ENCODE measurements around the gene RNF130.

The RNF130 gene

GRCh38 chr5:180086816-180087399 lies 15.3 kb upstream of the RNF130 start:
- FAIRE-seq: no peak
- DNase-seq (ENCODE audit: low spot score): no peak

- DNase-seq (ENCODE audit: low spot score): no peak
- no peak for FAIRE-seq
Observed at GRCh38 chr5:180085837-180086236, 14.3 kb upstream of the RNF130 start.

DNA sequence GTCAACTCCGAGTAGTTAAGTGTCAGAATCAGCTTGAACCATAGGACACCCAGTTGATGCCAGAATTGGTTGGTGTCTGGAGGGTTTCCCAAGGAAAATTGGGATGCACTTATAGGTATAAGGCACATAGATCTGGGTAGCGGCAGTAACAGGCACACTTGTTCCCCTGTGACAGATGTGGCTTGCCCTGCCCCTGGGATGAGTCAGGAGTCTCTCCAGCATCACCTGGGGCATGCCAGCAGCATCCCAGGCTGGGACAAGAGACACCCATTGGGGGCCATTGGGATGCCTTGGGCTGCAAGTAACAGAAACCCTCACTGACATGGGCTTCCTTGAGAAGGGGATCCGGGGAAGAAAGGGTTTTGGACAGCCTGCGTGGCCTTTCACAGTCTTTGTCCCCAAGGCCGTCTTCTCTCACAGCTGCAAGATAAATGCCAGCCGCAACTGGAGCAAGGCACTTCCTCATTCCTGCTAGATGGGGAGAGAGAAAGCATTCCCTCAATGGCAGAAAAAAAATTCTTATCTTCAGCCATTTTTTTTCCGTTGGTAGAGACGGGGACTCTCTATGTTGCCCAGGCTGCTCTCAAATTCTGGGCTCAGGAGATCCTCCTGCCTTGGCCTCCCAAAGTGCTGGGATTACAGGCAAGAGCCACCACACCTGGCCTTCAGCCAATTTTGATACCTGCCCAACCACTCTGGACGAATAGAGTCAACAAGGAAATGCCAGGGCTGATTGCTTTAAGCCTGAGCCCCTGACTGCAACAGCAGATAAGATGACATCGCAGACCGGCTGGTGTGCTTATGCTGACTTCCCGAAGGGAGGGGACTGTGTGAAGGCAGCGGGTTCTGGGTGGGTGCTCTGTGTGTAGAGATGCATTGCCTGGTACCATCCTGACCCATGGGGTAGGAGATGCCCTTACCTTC lies 13.3 kb upstream of the RNF130 start:
- FAIRE-seq: no peak
- no peak for DNase-seq (ENCODE audit: low spot score)

DNA sequence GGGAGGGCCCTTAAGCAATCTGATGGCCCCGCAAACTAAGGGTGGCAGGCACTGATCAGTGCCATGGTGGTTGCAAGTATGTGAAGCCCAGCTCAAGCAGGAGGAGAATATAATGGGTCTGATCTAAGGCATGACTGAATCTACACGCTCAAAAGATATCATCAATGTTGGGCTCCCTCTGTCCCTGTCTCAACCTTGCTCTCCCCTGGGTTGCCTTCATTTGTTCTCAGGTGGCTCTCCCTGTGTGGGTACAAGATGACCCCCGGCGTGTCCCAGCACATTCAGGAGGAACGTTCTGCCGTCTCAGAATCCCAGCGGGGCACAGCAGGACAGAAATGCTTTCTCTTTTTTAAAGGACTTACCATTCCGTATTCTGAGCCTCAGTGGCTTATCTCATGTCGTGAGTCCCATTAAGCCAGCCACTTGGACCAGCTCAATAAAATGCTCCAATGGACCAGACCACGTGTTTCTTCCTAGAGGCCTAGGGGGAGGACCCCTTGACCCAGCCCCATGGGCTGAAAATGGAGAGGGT lies 12.0 kb upstream of the RNF130 start:
- FAIRE-seq (no peak), DNase-seq (ENCODE audit: low spot score) (no peak)

GRCh38 chr5:180082633-180083420 lies 11.3 kb upstream of the RNF130 start:
- DNase-seq (ENCODE audit: low spot score): no peak
- no peak for FAIRE-seq

- FAIRE-seq (no peak), DNase-seq (ENCODE audit: low spot score) (no peak)
Observed at GRCh38 chr5:180081481-180081880, 9.9 kb upstream of the RNF130 start.

DNA sequence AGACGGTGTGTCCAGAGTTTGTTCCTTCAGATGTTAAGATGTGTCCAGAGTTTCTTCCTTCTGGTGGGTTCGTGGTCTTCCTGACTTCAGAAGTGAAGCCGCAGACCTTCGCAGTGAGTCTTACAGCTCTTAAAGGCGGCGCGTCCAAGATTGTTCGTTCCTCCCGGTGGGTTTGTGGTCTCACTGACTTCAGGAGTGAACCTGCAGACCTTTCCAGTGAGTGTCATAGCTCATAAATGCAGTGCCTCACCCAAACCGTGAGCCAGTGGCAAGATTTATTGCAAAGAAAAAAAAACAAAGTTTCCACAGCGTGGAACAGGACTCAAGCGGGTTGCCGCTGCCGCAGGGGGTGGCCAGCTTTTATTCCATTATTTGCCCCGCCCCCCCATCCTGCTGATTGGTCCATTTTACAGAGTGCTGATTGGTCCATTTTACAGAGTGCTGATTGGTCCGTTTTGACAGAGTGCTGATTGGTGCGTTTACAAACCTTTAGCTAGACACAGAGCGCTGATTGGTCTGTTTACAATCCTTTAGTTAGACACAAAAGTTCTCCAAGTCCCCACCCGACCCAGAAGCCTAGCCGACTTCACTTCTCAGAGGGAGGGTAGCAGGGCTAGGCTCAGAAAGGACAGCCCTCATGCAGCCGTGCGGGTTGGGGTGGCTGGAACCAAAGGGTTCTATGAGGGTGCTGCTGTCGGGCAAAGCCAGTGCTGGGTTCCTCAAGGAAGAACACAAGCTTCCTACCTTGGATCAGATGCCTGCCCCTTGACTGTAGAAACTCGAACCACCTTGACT lies 9.1 kb upstream of the RNF130 start:
- FAIRE-seq (no peak), DNase-seq (ENCODE audit: low spot score) (no peak)

DNA sequence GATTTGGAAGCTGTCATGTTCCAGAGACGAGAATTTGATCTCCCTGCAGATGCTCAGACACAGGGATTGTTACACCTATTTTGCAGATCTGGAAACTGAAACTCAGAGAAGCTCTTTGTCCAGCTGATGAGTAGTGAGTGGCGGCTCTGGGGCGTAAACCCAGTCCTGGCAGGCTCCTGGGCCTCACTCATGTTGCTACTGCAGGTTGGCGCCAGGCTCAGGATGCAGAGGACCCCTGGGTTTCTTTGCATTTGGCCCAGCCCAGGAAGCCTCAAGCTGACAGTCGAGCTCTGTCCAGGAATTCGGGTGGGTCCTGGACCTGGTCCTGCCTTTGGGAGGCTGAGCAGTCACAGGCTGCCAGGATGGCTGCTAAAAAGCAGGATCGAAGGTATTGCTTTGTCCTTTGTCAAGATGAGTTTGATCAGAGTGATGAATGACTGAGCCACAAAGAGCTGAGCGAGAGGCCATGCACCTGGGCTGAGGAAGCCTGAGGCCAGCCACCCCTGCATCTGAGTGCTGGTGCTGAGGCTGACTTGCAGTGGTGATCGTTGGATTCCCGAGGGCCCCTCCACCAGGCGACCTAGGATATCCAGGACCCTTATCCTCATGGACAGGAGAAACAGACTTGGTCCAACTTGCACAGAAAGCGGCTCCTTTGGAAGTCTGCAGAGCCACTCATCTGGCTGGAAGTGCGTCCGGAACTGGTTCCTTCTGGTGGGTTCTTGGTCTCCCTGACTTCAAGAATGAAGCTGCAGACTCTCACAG lies 8.3 kb upstream of the RNF130 start:
- FAIRE-seq: no peak

GRCh38 chr5:180078348-180078747 lies 6.8 kb upstream of the RNF130 start:
- FAIRE-seq: no peak

More for the DNA sequence above, 8.3 kb upstream of the RNF130 start:
- DNase-seq (ENCODE audit: low spot score): no peak

DNA sequence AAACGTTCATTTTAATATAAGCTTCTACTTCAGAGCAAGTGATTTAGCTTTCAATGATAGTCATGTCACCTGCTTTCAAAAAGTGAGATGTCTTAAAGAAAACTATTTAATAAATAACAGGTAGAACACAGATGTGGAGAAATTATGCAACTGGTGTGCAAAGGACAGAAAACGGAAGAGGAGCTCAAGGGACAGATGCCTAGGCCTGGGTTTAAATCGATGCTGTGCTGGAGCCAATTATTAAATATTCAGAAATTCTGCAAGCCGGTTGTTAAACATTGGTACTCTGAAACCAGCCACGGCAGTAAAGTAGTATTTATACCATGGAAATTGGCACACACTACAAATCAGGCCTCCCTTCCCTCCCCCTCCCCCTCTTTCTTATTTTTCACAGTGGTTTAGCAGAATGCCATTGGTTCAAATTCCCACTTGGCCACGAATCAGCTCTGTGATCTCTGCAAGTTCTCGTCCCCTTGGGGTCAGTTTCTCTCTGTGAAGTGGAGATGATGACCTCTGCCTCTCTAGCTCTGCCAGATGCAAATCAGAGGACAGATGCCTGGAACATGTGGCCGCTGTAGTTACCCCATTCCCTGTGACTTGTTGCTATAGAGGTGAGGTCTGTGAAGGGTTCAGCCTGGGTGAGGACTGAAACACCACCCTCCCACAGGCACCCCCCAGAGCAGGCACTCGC lies 6.2 kb upstream of the RNF130 start:
- DNase-seq (ENCODE audit: low spot score) (no peak), FAIRE-seq (no peak)

More at GRCh38 chr5:180078348-180078747, 6.8 kb upstream of the RNF130 start:
- no peak for DNase-seq (ENCODE audit: low spot score)

- FAIRE-seq (no peak), DNase-seq (ENCODE audit: low spot score) (no peak)
Observed at GRCh38 chr5:180075703-180076102, 4.1 kb upstream of the RNF130 start.

DNA sequence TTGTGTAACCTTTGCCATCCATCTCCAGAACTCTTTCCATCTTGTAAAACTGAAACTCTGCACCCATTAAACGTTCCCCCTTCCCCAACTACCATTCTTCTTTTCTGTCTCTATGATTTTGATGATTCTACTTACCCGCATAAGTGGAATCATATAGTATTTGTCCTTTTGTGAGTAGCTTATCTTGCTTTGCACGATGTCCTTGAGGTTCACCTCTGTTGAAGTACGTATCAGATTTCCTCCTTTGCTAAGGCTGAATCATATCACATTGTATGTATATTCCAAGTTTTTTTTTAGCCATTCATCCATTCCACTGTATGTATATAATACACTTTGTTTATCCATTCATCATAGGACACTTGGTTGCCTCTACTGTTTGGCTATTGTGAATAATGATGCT lies 2.9 kb upstream of the RNF130 start:
- DNase-seq (ENCODE audit: low spot score) (no peak), FAIRE-seq (no peak)

GRCh38 chr5:180072556-180072955 lies 997 bp upstream of the RNF130 start:
- DNase-seq (ENCODE audit: low spot score) (no peak), FAIRE-seq (no peak)

- FAIRE-seq (no peak), DNase-seq (ENCODE audit: low spot score) (no peak)
Observed at GRCh38 chr5:180072256-180072548, 643 bp upstream of the RNF130 start.

DNA sequence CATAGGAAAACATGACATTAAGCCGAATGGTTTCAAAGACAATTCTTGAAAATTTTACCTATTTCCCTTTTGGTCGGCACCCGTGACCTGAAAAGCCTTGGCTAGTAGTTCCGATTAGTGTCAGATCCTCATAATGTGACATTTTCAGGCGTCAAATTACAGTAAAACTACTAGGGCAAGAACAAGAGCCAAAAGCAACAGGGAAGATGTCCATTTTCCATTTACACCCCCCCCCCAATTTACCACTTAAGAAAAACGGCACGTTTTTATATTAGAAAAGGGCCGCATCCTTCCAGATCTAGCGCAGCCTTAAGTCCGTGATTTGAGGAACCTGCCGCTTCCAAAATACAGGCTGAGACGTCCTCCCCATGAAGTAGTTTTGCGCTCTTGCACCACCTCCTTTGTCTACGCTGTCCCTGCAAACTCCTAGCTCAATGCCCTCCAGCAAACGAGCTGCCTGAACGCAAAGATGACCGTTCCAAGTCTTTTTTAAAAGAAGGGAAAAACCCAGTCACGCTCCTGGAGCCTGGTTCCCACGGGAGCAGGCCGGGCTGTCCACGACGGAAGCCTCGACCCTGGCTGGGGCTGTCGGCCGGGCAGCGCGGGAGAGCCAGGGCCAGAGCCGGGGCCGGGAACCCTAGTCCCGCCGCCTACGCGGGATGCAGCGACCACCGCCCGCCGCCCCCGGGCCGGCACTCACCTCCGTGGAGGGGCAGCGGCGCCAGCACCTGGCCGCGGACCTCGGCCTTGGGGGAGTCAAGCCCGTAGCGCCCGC lies 616 bp downstream of the RNF130 start:
- DNase-seq (ENCODE audit: low spot score) (peak; percentile 49), FAIRE-seq (no peak)

DNA sequence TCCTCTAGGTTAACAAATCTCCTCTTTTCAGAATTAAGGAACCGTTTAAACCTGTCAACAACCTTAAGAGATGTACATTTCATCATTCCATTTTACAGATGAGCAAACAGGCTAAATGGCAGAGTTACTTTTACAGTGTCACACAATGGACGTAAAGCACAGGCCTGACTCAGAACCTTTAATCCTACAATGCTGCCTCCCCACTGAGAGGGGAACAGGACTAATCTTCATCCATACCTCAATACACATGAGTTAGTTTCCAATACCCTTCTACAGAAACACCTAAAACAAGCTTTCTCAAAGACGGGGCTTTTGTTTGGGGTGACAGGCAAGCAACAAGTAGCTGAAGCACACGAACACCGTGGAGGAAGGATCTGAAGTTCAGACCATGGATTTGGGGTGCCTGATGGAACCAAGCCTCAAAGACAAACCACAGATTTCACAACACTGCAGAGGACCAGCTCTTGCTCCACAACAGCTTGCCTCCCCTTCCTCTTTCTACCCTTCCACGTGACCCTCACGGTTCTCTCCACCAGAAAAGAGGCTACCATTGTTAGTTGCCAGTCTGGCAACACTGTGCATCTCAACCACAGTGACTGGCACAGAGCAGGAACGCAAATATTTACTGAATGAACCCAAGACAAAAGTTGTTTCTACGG lies 1.8 kb downstream of the RNF130 start:
- DNase-seq (ENCODE audit: low spot score) (no peak), FAIRE-seq (no peak)

GRCh38 chr5:180068519-180069090 lies 3.0 kb downstream of the RNF130 start:
- DNase-seq (ENCODE audit: low spot score): no peak
- no peak for FAIRE-seq

- no peak for FAIRE-seq
- no peak for DNase-seq (ENCODE audit: low spot score)
Observed at GRCh38 chr5:180067986-180068385, 3.6 kb downstream of the RNF130 start.

All from urothelium cell line (cell line).